Heart right ventricle (tissue), 16 donors: ENCODE results near the gene NDUFS3. TPM values are rescaled to one million over a fixed set of nuclear protein-coding genes. Genes with fewer than 3 reads are reported as not detected.
A peak's percentile ranks its signal among the peaks of the same experiment; 100 is the strongest.

Experiments used
- ATAC-seq, 8 donors: fragments of 200-7000 bp; cut with Tn5 transposase; one replicate each; pipeline ENCODE4 v1.9.1; 2020; ENCODE audit warnings: mild to moderate bottlenecking in 8 of 8, moderate library complexity in 8 of 8, moderate number of reproducible peaks in 1 of 8
- DNase-seq, 2 donors: peaks; one replicate each; pipeline ENCODE4 v3.0.0-alpha.2; 2020
- H3K27ac ChIP-seq, 10 donors: fragments of 200-600 bp; sonication (generic) in 2 of 10; one replicate each; pipeline versions ENCODE4 v1.5.0 to v1.8.0; 2020 to 2022; ENCODE audit warnings: mild to moderate bottlenecking in 3 of 10
- H3K27me3 ChIP-seq, 7 donors: fragments of 200-600 bp; one replicate each; pipeline ENCODE4 v1.8.0; 2021 to 2022; ENCODE audit warnings: mild to moderate bottlenecking in 2 of 7
- H3K36me3 ChIP-seq, 9 donors: fragments of 200-600 bp; sonication (generic) in 1 of 9; one replicate each; pipeline versions ENCODE4 v1.5.0 to v1.8.0; 2020 to 2022; ENCODE audit warnings: mild to moderate bottlenecking in 2 of 9
- H3K4me1 ChIP-seq, 9 donors: fragments of 200-600 bp; sonication (generic) in 1 of 9; one replicate each; pipeline versions ENCODE4 v1.5.0 to v1.8.0; 2020 to 2022; ENCODE audit warnings: mild to moderate bottlenecking in 4 of 9
- H3K4me3 ChIP-seq, 10 donors: fragments of 200-600 bp; sonication (generic) in 2 of 10; one replicate each; pipeline versions ENCODE4 v1.5.0 to v1.8.0; 2020 to 2022; ENCODE audit warnings: mild to moderate bottlenecking in 7 of 10, moderate library complexity in 2 of 10
- H3K9me3 ChIP-seq, 11 donors: fragments of 200-600 bp in 10 of 11; sonication (generic) in 2 of 11; one replicate each; pipeline versions ENCODE4 v1.5.0 to v1.8.0; 2013 to 2022; ENCODE audit warnings: mild to moderate bottlenecking in 2 of 11, control low read depth in 1 of 11, moderate library complexity in 1 of 11
- whole genome bisulfite sequencing, 2 donors: extraction: QIAGEN DNeasy Blood & Tissue Kit; methylation state at CpG; one replicate each; pipeline ENCODE4 v1.1.7; 2013; ENCODE audit warnings: inconsistent platforms in 1 of 2; 5-methylcytosine and 5-hydroxymethylcytosine counted together
- intact Hi-C, 10 donors: fragments of 100-400 bp; cut with DNase I; formaldehyde crosslinking; loops; one replicate each; pipeline versions ENCODE4 v1.11.1 to v1.14.2; 2022
- polyA plus RNA-seq, 2 donors: library from polyadenylated mRNA; stranded (reverse); fragments of 200-250 nt; gene quantifications; one replicate each; pipeline ENCODE4 v1.2.3, GENCODE V29; 2013
- total RNA-seq, 10 donors: library from RNA; stranded (reverse); fragmentation: NEBNext Ultra II Directional in 3 of 10; extraction: Animal tissue kit (Norgen Biotek cat#: 25700) in 3 of 10; gene quantifications; one replicate each; pipeline versions ENCODE4 v1.2.1 to v1.2.4, GENCODE V29; 2021 to 2023
- TF ChIP-seq, protein P1 (sequence below), 9 donors: fragments of 200-600 bp; sonication (generic) in 2 of 9; IDR thresholded peaks; one replicate each; pipeline versions ENCODE4 v1.5.0 to v1.8.0; 2021 to 2022; ENCODE audit warnings: antibody characterized with exemption in 9 of 9, mild to moderate bottlenecking in 5 of 9, moderate library complexity in 1 of 9
- donor health status: Arrhythmogenic right ventricular cardiomyopathy.
- donor health status: ischemic (EF 13 %, LVEDD 7.1; RV severe dilation, severe dysfunction).
- donor health status: healthy with polysubstance abuse.
- donor health status: DM: no; HTN: yes; CAD: no.
- donor health status: DM: no; HTN: no; CAD: no.
- donor health status: ischemic (EF 25% LVEDD 6.9; RV normal size, moderate dysfunction).
- donor health status: ischemic (EF 25% LVEDD 5.7; RV mildly dilated, moderate dysfunction).
- donor health status: healthy.
- donor health status: DM: yes; HTN: yes; CAD: no.
- donor health status: Ischemic cardiomyopathy.
- donor health status: ischemic (EF 35%, LVEDD 5.7; RV mildly dilated, moderate dysfunction).
- donor health status: nonischemic (EF 11% LVEDD 7.7; RV severe dilation, severe dysfunction).
- donor health status: DM: yes; HTN: yes; CAD: no.
- donor health status: PGD.
- donor health status: ischemic (EF 29% LVEDD 5.4; RV normal size, mild dysfunction).
- donor health status: nonischemic (EF 23%, LVEDD 6.1; RV moderate dilation, normal function).

Gene NDUFS3
- total and polyA plus RNA-seq, 12 donors = 171 to 570 (median 294) TPM

DNA sequence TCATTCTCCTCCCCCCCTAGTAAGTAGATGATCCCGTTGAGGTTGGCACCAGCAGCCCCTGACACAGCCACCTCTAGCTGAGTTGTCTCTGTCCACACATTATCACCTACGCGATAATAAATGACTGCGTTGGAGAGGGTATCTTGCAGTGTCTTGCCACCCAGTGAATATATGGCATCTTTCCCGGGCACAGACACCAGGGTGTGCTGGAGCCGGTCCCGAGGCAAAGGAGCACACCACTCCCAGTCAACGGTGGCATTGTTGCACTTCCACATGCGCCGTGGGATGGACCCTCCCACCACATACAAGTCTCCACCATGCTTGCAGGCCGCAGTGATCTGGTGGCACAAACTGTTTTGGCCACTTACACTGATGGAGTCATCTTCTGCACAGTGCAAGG, 5.6 kb upstream of the NDUFS3 start:
- Histone ChIP-seq H3K27me3 (no peaks in the 10 kb centered on the region), H3K4me1 (peaks cover 20 to 56% (median 40%) of the 10 kb centered on the region in 9 donors), H3K9me3 (no peaks in the 10 kb centered on the region), H3K36me3 (peaks cover 0 to 92% (median 20%) of the 10 kb centered on the region in 9 donors), H3K27ac (peak overlapping the region in 5 of 10 donors; percentile 17 to 73 (median 45)), H3K4me3 (no peak overlapping the region)
- peak in 1 of 2 donors; percentile 49 for DNase-seq
- TF ChIP-seq, protein P1, sequence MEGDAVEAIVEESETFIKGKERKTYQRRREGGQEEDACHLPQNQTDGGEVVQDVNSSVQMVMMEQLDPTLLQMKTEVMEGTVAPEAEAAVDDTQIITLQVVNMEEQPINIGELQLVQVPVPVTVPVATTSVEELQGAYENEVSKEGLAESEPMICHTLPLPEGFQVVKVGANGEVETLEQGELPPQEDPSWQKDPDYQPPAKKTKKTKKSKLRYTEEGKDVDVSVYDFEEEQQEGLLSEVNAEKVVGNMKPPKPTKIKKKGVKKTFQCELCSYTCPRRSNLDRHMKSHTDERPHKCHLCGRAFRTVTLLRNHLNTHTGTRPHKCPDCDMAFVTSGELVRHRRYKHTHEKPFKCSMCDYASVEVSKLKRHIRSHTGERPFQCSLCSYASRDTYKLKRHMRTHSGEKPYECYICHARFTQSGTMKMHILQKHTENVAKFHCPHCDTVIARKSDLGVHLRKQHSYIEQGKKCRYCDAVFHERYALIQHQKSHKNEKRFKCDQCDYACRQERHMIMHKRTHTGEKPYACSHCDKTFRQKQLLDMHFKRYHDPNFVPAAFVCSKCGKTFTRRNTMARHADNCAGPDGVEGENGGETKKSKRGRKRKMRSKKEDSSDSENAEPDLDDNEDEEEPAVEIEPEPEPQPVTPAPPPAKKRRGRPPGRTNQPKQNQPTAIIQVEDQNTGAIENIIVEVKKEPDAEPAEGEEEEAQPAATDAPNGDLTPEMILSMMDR (IDR thresholded peaks at IDR 0.05) = no peak
- intact Hi-C loops = loop anchor here in 1 of 10 donors (5.0 kb wide), 1 partner anchor 34 kb away; no protein-coding TSS in a partner anchor
- WGBS, 2 donors = 44 to 74% methylated on average over 11 of the region's 11 CpGs
- ATAC-seq = peak; percentile 63 to 91 (median 80)

DNA sequence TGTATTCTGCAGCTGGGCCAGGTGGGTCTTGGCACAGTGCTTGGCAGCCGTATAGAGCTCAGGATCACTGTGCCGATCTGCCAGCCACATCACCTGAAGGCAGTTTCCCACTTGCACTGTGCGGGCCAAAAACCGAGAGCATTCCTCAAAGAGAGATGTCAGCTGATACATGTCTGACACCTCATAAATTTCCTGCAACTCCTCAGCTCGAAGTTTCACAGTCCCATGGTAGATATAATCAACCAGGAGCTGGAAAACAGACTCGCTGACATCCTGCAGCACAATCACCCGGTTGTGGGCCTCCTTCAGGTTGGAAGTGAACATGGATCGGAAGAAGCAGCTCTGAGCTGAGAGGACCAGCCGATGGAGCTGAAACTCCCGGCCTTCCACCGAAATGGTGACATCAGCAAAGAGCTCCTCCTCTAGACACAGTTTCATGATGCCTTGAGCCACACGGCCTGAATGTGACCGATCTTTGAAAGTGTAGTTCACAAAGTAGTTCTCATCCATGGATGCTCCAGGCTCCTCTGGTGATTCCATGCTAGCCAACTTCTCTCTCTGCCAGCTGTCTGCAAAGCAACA, 1.3 kb upstream of the NDUFS3 start:
- peak overlapping the region in 7 of 10 donors; percentile 74 to 97 (median 88) for H3K4me3 ChIP-seq
- no peaks in the 10 kb centered on the region for H3K27me3 ChIP-seq
- intact Hi-C loops = no loop called here
- WGBS, 2 donors = 77 to 79% methylated on average over 13 of the region's 13 CpGs
- DNase-seq = no peak
- H3K4me1 ChIP-seq = peaks cover 13 to 54% (median 33%) of the 10 kb centered on the region in 9 donors
- TF ChIP-seq, protein P1 (IDR thresholded peaks at IDR 0.05) = no peak
- H3K36me3 ChIP-seq = peaks cover 0 to 76% (median 38%) of the 10 kb centered on the region in 9 donors
- peak overlapping the region in 4 of 10 donors; percentile 86 to 96 (median 92) for H3K27ac ChIP-seq
- no peaks in the 10 kb centered on the region for H3K9me3 ChIP-seq
- no peak for ATAC-seq

DNA sequence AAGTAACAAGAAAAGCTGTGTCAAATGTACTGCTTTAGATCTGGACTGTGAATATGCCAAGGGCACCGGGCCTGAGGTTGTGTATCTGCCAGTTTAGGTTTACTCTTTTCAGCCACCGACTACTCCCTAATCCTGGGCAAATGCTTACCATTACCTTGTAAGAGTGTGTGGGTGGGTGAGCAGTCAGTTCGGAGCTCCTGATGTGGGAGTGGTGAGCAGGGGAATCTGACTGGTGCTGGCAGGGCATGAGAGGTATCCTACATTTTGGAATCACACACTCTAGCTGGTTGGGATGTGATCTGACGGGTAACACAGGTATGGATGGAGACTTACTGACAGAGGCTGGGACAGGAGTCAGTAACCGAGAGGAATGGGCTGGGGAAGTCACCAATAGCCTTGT, 5.0 kb downstream of the NDUFS3 start:
- H3K4me1 ChIP-seq = peaks cover 0 to 35% (median 23%) of the 10 kb centered on the region in 9 donors
- H3K27me3 ChIP-seq = peaks cover 0 to under 1% (median 0%) of the 10 kb centered on the region in 7 donors
- DNase-seq (no peak), ATAC-seq (no peak)
- no peaks in the 10 kb centered on the region for H3K9me3 ChIP-seq
- no peak overlapping the region for H3K4me3 ChIP-seq
- H3K36me3 ChIP-seq = peaks cover 0 to 54% (median 47%) of the 10 kb centered on the region in 9 donors
- 90 to 93% methylated on average over 5 of the region's 5 CpGs for WGBS, 2 donors
- intact Hi-C loops = loop anchor here in 1 of 10 donors (10.0 kb wide), 1 partner anchor 751 kb away; no protein-coding TSS in a partner anchor
- TF ChIP-seq, protein P1 (IDR thresholded peaks at IDR 0.05) = no peak
- H3K27ac ChIP-seq = no peak overlapping the region

DNA sequence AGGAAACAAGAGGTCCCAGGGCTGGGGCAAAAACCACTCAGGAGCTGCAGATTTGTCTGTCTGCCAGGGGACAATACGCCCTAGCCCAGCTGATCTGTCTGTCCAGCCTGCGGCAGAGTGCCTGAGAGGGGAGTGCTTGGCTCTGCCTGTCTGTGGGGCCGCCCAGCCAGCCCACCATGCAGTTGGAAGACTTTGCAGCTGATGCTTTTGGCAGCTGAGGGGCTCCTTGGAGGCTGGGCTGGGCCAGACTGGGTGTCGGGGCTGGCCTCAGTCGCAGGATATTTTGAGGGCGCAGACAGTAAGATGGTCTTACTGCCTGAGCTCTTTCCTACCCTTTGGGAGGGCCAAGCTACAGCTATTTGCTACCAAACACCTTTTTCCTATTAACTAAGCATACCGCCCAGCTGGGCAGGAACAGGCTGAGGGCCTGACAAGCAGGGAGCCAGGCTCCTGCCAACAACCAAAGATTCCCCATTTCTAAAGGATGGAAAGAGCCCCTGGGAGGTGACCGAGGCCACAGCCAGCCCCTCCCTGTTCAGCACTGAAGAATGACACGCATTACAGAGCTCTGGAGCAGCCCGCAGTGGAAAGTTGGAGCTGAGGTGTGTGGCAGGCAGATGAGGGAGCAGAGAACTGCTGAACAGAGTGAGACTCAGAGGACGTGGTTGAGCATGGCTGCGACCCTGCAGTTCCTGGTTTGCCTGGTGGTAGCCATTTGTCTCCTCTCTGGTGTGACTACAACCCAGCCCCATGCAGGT, 7.4 kb downstream of the NDUFS3 start, which contains the start of gene FAM180B:
TSS of gene FAM180B (plus strand) at position 581 of the 758 bp plus-strand sequence. CDS start at position 672, 91 bp downstream.
- WGBS, 2 donors = 64 to 65% methylated on average over 12 of the region's 12 CpGs
- peaks cover 0 to 42% (median 37%) of the 10 kb centered on the region in 9 donors for H3K36me3 ChIP-seq
- ATAC-seq (peak in 6 of 8 donors; percentile 17 to 83 (median 50)), DNase-seq (no peak)
- H3K9me3 ChIP-seq = no peaks in the 10 kb centered on the region
- TF ChIP-seq, protein P1 (IDR thresholded peaks at IDR 0.05) = no peak
- peak within 1 kb of the TSS in 6 of 10 donors; percentile 9 to 56 (median 40) for H3K27ac ChIP-seq
- H3K4me1 ChIP-seq = peaks cover 0 to 27% (median 10%) of the 10 kb centered on the region in 9 donors
- peaks cover 0 to 25% (median 14%) of the 10 kb centered on the region in 7 donors for H3K27me3 ChIP-seq
- H3K4me3 ChIP-seq = no peak within 1 kb of the TSS
- intact Hi-C loops = loop anchor here in 1 of 10 donors (10.0 kb wide), 1 partner anchor 749 kb away; no protein-coding TSS in a partner anchor
